Measurements from ENCODE around the gene TH.

TH gene

DNA sequence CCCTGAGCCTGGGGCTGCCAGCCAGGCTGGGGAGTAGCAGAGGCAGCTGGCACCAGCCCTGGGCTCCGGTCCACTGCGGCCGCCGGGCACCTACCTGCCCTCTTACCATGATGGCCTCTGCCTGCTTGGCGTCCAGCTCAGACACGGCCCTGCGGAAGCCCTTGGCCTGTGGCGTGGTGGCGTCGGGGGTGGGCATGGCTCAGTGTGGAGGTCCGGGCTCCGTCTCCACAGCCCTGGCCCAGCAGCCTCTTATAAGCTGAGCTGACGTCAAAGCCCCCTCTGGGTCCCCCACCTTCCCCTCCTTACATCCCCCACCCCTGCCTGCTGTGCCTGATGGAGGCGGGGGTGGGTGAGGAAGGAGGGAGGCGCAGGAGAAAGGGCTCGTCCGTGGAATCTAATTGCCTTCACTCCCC, at the start of gene TH:
TH (minus strand) TSS at position 225 of the 413 bp plus-strand sequence; CDS start at position 196, 29 bp downstream.
- no peak for DNase-seq (ENCODE audit: low read depth)

DNA sequence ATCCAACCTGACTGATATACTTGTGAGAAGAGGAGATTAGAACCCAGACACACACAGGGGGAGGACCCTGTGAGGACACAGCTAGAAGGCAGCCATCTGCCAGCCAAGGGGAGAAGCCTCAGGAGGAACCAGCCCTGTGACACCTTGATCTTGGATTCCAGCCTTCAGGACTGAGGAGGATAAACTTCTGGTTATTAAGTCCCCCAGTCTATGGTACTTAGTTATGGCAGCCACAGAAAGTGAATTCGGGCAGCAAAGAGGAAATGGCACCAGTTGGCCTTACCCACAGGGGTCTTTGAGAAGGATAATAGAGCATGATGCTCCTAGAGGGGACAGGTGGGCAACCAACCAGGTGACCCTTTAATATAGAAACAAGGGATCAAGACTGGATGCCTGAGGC, 49.4 kb upstream of the TH start:
- no peak for DNase-seq (ENCODE audit: low read depth)

DNA sequence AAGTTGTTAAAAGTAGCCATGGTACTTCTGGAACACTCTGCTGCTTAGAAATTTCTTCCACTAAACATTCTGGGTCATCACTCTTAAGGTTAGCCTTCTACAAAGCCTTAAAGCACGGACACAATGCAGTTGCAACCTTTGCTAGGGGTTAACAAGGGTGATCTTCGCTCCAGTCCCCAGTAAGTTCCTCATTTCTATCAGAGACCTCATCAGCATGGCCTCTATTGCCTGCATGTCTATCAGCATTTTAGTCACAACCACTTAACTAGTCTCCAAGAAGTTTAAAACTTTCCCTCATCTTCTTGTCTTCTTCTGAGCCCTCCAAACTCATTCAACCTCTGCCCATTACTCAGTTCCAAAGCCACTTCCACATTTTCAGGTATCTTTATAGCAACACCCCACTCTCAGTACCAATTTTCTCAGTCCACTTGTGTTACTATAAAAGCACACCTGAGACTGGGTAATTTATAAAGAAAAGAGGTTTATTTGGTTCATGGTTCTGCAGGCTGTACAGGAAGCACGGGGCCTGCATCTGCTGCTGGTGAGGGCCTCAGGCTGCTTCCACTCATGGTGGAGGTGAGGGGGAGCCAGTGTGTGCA, 48.7 kb upstream of the TH start:
- DNase-seq (ENCODE audit: low read depth): no peak

DNA sequence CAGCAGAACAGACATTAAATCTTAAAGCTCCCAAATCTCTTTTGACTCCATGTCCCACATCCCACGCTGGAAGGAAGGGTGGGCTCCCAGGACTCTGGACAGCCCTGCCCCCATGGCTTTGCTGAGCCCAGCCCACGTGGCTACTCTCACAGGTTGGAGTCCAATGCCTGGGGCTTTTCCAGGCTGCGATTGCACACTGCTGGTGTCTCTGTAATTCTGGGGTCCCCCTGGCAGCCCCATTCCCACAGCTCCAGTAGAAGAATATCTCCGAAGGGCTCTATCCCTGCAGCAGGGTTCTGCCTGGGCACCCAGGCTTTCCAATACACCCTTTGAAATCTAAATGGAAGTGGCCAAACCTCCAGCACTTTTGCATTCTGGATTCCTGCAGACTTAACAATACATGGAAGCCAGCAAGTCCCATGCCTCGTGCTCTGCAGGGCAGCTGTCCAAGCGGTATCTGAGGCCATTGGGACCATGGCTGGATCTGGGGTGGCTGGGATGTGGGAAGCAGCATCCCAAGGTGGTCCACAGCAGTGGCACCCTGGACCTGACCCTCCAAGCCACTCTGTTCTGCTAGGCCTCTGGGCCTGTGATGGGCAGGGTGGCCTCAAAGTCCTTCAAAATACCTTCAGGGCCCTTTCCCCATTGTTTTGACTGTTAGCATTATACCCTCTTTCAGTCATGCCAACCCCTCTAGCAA, 47.9 kb upstream of the TH start:
- DNase-seq (ENCODE audit: low read depth): no peak

DNA sequence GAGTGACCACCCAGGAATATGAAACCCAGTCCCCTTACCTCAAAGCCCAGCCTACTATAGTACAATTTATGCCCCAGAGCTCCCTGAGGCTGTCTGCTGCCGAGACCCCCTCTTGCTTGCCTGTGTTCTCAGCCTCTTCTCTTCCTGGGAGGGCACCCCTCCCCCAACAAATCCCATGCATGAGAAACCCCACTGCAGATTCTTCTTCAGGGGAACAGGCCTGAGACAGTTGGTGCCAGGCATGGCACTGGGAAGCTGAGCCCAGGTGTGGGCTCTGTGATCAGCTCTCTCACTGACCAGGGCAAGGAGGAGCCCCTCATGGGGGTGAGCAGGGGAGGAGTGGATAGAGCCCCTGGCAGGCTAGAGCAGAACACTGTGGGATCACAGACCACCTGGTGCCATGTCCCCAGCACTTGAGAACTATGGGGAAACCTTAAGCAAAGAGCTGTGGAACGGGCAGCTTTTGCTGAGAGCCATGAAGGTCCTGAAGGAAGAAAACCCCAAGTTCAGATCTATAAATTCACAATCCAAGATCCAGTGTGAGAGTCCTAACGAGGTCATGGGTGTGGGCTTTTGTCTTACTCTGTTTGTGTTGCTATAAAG, 46.5 kb upstream of the TH start:
- no peak for DNase-seq (ENCODE audit: low read depth)

- no peak for DNase-seq (ENCODE audit: low read depth)
These were observed 45.8 kb upstream of the TH start for GRCh38 chr11:2217211-2218030.

GRCh38 chr11:2216400-2217064, 44.9 kb upstream of the TH start:
- DNase-seq (ENCODE audit: low read depth): no peak

DNA sequence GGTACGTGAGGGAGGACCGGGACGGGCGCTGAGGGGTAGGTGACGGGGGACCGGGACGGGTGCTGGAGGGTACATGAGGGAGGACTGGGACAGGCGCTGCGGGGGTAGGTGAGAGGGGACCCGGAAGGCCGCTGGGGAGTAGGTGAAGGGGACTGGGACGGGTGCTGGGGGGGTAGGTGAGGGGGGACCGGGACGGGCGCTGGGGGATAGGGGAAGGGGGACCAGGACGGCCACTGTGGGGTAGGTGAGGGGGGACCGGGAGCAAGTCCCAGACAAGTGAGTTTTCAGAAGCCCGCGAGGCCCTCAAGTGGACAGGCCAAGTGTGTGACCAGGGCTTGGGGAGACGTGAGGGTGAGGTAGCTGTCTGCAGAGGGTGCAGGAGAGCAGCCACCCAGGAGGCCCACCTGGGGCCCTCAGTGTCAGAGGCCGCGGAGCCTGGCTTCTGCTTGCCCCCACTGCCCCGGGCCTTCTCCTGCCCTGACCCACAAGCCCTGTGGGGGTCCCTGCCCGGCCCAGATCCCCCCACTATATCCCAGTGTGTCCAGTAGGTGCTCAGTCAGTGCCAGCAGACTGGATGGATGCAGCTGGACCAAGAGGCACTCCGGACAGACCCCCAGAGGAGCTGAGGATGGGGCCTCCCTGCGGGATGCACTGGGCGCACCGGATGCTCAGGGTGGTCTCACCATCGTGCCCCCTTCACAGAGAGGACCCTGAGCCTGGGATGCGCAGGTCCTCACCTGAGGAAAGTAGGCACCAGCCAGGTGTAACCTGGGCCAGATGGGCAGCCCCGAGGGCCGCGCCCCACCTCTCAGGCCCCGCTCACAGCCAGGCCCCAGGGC, 44.2 kb upstream of the TH start:
- DNase-seq (ENCODE audit: low read depth): no peak

DNA sequence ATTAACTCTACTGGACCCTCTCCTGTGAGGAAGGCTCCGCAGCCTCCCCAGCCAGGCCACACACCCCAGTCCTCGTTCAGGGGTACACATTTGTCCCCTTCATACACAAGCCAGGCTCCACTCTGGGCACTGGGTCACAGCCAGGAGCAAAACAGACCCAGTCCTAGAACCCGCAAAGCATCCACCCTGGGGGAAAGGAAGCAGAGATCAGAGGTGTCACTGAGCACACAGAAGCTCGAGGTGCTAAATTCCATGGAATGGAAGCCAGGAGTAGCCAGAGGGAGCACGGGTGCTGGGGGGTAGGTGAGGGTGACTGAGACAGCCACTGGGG, 43.6 kb upstream of the TH start:
- DNase-seq (ENCODE audit: low read depth): no peak

GRCh38 chr11:2214527-2215229, 43.1 kb upstream of the TH start:
- no peak for DNase-seq (ENCODE audit: low read depth)

DNA sequence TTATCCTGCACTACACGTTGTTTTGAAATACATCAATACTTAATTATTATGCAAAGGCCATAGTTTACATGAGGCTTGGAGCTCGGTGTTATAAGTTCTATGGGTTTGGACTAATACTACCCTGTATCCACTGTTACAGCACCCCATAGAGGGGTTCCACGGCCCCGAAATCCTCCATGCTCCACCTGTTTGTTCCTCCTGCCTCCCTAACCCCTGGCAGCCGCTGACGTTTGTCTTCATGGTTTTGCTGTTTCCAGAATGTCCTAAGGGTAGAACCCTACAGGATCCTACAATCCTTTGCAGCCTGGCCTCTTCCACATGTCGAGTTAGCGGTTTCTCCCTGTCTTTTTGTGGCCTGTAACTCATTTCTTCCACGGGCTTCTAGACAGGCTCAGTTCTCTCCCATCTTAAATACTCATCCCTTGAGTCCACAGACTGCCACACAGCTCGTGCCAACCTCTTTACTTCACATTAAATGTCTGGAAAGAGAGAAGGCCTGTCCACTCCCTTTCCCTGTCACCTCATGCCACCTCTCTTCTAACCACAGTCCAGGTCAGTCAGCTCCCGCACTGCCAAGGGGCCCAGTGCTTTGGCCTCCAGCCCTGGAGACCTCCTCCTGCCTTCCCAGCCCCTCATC, 42.4 kb upstream of the TH start:
- DNase-seq (ENCODE audit: low read depth): no peak

GRCh38 chr11:2213384-2213842, 41.8 kb upstream of the TH start:
- DNase-seq (ENCODE audit: low read depth): no peak

- DNase-seq (ENCODE audit: low read depth): no peak
These were observed 41.0 kb upstream of the TH start for GRCh38 chr11:2212411-2213251.

DNA sequence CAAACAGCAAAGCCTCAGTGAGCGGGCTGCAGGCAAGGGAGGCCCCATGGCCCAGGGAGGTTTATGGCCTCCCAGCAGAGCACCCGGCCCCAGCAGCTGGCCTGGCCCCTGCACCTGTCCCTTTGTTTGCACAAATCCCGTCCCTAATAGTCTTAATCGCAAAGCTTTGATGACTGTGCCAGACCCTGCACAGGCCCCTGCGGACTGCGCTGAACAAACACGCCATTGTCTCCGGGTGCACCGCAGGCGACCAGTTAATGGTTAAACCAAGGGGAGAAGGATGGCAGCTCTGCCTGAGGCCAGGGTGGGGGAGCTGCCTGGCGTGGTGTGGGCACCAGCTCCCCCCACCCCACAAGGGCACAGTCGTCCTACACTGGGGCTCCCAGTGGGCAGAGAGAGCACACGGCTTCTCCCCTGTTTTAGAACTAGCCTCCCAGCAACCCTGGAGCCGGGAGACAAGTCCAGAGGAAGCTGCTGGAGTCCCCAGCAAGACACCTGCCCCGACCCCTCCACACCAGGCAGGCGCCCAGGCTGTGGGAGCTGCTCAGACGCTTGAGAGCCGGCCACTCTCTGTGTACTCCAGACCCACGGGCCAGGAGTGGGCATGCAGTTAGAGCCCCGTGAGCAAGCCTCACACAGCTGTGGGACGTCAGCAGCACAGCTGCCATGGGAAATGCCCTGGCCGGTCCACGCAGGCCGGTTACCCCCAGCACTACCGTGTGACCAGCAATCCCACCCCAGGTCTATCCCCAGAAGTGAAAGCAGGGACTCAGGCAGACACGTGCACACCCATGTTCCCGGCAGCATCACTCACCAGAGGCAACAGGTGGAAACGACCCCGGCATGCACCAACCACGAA, 39.7 kb upstream of the TH start:
- no peak for DNase-seq (ENCODE audit: low read depth)

- DNase-seq (ENCODE audit: low read depth): no peak
These were observed 38.9 kb upstream of the TH start for GRCh38 chr11:2210366-2211112.

- no peak for DNase-seq (ENCODE audit: low read depth)
These were observed 38.3 kb upstream of the TH start for GRCh38 chr11:2209900-2210321.

DNA sequence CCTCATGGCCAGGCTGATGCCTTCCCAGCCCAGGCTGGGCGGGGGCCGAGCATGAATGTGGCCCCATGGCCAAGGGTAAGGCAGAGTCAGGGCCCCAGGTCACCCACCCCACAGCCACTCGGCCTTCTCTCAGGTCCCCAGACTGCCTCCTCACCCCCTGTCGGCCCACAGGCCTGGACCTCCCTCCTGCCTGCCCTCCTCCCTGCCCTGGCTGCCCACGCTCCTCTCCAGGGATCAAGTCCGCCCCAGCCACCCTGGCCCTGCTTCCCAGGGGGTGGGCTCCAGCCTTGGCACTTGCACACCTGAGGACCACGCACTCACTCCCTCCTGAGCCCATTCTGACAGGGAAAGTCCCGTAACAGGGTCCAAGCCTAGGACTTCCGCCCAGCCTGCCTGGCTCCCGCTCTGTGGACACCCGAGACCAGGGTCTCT, 37.8 kb upstream of the TH start:
- no peak for DNase-seq (ENCODE audit: low read depth)

Data from stimulated activated CD8-positive, alpha-beta memory T cell treated with anti-CD3 and anti-CD28 coated beads, Interleukin-12 subunit alpha, Interleukin-12 subunit beta, amount 100 ng/mL, for 1 hour (primary cell).